Activated CD4-positive, alpha-beta T cell treated with anti-CD3 and anti-CD28 coated beads for 1 hour (primary cell): ENCODE measurements around the gene EIPR1.

Experiments used
- DNase-seq: peaks from one replicate; pipeline ENCODE4 v3.0.0-alpha.2; 2020

EIPR1 gene

DNA sequence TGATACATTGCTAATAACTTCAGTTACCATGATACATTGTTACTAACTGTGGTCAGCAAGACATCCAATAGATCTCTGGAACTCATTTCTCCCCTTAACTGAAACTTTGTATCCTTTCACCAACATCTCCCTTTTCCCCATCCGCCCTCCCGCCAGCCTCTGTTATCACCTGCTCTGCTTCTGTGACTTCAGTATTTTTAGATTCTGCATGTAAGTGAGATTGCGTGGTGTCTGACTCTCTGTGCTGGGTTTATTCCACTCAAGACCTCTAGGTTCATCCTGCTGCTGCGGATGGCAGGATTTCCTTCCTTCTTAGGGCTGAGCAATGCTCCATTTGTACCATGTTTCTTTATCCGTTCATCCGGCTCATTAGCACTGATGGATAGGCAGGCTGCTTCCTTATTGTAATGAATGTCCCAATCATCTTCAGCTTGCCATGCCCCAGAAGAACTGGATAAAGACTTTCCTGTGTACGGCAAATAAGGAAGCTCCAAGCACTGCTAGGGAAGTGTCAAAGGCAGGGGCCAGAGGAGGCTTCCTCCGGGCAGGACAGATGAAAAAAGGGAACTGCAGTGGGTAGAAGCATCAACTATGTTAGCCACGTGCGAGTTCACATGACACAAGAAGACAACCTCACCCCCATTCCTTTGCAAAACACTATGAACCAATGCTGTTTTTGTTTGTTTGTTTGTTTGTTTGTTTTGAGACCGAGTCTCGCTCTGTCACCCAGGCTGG is 113.4 kb downstream of the EIPR1 start:
- no peak for DNase-seq

DNA sequence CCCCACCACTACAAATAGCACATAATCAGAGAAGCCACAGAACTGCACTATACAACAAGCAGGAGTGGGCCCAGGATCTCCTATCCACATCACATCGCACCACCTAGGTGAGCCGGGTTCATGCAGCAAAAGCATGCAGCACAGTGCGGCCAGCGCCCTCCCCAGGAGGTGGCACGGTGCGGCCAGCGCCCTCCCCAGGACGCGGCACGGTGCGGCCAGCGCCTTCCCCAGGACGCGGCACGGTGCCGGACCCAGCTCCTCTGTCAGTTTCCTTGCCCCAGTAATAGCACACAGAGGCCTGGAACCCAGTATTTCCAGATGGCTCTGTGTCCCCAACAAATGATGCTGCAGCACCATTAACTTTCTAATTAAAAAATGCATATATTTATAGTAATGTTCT is 114.1 kb downstream of the EIPR1 start:
- DNase-seq, result no peak

DNA sequence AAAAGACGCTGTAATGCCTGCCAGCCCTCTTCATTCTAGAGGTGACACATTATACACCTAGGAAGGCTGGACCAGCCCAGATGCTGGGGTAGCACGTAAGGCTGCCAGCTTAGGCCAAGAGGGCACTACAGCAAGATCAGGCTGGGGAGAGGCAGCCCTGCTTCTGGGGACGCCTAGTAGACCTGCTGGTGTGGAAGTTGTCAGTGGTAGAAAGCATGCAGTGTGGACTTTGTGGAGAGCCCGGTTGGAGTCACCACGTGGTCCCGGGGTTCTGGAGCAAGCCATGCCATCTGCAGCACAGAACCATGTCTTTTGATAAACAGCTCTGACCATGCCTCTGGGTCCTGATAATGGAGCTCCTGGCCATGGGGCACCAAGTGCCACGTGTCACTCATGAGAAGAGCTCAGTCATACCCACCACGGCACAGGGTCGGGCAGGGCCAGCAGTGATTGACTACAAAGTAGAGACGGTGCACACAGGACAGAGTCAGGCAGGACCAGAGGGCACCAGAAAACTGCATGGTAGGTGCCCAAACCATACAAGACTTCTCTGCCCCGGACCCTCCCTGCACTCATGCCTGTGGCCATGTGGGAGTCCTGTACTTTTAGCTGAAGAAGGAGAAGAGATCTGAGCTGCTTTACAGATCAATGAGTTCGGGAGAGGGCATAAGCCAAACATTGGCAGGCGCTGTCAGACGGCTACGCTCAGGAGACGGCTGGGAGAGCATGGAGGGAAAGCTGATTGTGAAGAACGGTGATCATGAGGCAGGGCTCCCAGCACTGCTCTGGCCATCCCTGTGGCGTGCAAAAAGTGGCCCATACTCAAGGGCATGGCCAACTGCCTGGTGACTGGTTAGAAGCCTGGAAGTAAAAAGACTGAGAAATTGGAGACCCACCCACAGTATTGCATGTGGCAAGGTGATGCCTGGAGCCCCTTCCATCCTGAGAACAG is 114.9 kb downstream of the EIPR1 start:
- DNase-seq, result no peak

- no peak for DNase-seq
These were observed 116.1 kb downstream of the EIPR1 start for GRCh38 chr2:3261511-3261910.

DNA sequence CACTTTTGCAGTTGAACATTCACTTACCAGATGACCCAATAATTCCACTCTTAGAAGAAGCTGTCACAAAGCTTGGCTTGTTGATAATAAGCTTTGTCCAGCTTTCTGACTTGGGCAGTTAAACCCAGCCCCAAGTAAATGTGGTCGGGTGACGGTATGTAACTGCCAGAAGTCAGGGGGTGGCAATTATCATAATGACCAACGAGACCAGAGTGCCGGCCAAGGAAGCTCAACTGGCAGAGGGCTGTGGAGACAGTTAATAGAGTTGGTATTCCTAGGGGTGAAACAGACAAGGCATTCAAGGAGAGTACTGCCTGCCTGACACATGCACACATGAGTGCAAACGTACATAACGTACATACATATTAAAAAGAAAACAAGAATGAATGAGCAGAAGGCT is 116.7 kb downstream of the EIPR1 start:
- DNase-seq, result no peak

GRCh38 chr2:3257826-3258225 is 119.8 kb downstream of the EIPR1 start:
- no peak for DNase-seq

GRCh38 chr2:3257166-3257565 is 120.5 kb downstream of the EIPR1 start:
- no peak for DNase-seq

DNA sequence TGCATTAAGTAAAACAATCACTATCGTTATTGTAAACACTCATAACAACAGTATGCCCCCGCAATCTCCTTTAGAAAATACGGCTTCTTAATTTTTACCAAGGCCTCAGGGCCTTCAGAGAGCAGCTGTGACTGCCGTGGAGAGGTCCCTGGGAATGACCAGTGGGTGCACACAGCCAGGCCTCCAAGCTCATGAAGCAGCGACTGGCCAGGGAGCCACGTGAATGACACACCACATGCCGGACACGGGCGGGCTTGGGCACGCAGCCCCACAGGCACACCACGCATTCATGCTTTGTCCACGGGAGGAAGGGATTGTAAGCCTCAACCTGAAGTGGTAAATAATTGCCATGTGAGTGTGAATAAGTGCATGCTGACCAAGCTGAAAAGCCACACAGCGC is 121.0 kb downstream of the EIPR1 start:
- no peak for DNase-seq

GRCh38 chr2:3256157-3256556 is 121.5 kb downstream of the EIPR1 start:
- no peak for DNase-seq

DNA sequence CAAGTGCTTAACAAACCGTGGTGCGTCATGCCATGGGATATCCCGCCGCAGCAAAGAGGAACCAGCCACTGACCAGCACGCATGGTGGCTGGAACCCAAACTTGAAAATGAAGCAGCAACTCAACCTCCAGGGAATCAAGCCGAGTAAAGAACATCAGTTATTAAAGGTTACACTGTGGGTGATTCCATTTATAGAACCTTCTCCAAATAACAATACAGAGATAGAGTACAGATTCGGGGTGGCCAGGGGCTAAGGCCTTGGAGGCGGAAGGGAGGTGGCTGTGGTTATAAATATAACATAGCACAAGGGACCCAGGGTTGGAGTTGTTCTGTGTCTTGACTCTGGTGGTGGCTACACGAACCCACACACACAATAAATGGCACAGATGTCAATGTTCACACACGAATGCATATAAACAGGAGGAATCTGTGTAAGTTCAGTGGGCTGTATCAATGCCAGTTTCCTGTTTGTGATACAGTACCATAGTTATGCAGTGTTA is 123.1 kb downstream of the EIPR1 start:
- DNase-seq, result no peak

- no peak for DNase-seq
These were observed 123.6 kb downstream of the EIPR1 start for GRCh38 chr2:3253913-3254441.

DNA sequence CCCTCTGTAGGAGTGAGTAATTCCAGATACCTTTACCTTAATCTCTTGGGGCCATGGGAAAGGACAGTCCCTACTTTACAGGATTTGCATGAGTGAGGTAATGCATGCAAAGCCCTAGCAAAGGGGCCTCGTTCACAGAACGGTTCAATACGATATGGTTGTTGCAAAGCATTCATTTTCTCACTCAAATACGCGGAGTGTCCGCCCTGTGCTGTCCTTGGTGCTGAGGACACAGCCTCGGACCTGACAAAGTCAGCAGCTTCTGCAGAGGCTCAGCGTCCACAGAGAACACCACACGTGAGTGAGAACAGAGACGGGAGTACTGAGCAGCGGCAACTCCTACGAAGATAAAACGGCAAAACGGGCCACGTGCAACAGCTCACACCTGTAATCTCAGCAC is 125.7 kb downstream of the EIPR1 start:
- no peak for DNase-seq

DNA sequence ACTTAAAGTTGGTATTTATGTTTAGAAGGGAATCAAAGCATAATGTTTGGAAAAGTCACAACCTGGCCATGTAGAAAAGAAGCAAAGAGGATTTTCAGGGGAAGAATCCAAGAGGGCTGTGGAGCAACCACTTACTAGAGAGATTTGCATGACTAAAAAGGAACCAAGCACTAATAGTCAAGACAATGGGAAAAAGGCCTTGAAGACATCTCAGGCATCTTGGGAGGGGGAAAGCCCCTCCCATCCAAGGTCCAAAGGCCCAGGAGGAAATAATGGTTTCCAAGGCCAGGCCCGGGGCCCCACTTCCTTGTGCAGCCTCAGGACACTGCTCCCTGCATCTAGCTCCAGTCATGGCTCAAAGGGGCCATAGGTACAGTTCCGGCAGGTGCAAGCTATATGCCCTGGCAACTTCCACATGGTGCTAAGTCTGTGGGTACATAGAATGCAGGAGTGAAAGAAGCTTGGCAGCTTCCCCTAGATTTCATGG is 128.1 kb downstream of the EIPR1 start:
- DNase-seq, result no peak

GRCh38 chr2:3248754-3249475 is 128.7 kb downstream of the EIPR1 start:
- no peak for DNase-seq

DNA sequence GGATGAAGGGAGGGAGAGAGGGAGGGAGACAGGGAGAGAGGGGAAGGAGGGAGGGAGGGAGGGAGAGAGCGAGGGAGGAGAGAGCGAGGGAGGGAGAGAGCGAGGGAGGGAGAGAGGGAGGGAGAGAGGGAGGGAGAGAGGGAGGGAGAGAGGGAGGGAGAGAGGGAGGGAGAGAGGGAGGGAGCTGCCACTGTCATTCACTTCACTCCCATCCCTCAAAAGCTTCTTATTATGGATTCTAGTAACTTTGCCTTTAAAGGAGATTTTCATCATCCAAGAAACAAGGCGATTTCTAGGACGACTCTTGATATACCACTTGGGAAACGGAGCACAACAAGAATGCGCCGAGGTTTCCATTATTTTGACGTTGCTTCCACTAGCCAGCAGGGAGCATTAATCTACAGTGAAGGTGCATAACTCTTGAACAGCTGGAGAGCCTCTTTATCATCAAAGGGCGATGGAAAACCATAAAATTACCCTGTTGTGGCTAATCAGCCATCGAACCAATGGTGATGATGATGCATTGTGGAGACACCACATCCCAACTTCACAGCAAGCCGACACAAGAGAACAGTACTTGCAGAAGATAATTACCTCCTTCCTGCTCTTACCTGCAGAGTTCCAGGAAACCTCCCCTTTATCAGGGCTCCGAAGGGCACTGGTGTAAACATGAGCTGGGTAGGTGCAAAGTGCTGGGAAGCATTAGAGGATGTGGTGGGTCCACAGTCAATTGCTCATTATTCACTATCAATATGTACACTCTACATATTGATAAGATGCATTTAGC is 130.5 kb downstream of the EIPR1 start:
- DNase-seq, result no peak

DNA sequence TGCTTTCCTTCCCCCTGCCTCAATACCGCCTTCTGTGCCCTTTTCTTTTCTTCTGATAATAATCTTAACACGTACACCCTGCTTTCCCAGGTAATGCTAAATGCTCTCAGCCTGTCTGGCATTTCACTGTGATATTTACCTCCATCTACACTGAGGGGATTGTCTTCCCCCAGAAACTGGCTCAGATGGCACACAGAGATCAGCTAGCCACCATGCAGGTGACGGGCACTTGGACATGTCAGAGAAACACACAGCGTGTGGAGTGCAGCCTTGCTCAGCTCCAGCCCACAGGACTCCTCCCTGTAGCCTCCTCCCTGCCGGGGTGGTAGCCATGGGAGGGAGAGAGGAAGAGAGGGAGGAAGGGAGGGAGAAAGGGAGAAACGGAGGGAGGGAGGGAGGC is 131.2 kb downstream of the EIPR1 start:
- DNase-seq, result no peak

- no peak for DNase-seq
These were observed 133.1 kb downstream of the EIPR1 start for GRCh38 chr2:3244486-3244885.

- DNase-seq, result no peak
These were observed 133.8 kb downstream of the EIPR1 start for GRCh38 chr2:3243804-3244203.

DNA sequence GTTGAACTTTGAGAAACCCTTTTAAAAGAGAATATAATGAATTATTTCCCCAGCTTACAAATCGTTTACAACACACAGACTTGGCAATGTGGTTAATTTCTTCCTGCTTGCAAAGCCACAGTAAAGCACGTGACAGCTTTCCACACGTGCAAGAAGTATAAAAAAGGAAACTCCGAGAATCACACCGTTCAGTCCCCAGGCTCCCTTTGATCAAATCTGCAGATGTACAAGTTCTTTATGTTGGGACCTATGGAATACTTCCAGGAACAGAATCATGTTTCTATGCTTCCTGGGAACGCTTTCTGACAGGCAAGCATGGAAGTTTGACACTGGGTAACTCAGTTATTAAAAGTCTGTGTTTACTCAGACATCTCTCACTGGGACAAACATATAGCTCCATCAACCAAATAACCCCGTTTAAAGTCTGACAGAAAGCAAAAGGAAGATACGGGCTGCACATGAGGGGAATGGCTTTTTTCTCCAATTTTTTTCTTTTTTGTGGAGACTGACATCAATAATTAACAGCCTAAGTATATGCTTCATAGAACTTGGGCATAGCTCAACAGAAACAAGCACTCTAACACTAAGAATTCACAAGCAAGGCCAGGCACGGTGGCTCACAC is 134.8 kb downstream of the EIPR1 start:
- DNase-seq, result peak; percentile 14

- no peak for DNase-seq
These were observed 135.5 kb downstream of the EIPR1 start for GRCh38 chr2:3241971-3242746.
